Jurkat, Clone E6-1 (cell line): ENCODE data around the gene LYRM1. TPM values are rescaled to one million over a fixed set of nuclear protein-coding genes. Genes with fewer than 3 reads are reported as not detected.
A peak's percentile ranks its signal among the peaks of the same experiment; 100 is the strongest.
"Not testable (repeated sequence)": the region's sequence is repeated elsewhere in the genome, so short reads cannot be mapped to it uniquely, and the experiment has no call there.

Experiments
- DNase-seq: peaks from one replicate; pipeline ENCODE4 v3.0.0-alpha.2; 2011; ENCODE audit warnings: low read depth, low spot score
- H3K4me3 ChIP-seq: 2 replicates; pipeline ENCODE4 v1.5.1; 2011; ENCODE audit warnings: mild to moderate bottlenecking, low read length, control low read depth, moderate library complexity
- polyA plus RNA-seq: library from polyadenylated mRNA; unstranded; fragments of >200 nt; gene quantifications from one replicate; pipeline ENCODE4 v1.2.1, GENCODE V29; 2012; ENCODE audit warnings: missing spikeins; ENCODE audit not compliant: insufficient read length, insufficient read depth

LYRM1 gene
- polyA plus RNA-seq, result 29.9 TPM

GRCh38 chr16:20900299-20901067 is at the start of gene LYRM1, which contains the start of gene DCUN1D3:
LYRM1 (plus strand) TSS chr16:20900771; CDS start chr16:20915556, 14,785 bp downstream.
DCUN1D3 (minus strand) TSS chr16:20900358; CDS start chr16:20862538, 37,820 bp downstream.
- DNase-seq, result peak; percentile 95
- peak within 1 kb of the TSS; percentile 91 for H3K4me3 ChIP-seq

- H3K4me3 ChIP-seq, result no peak overlapping the region
- DNase-seq, result no peak
Measured at GRCh38 chr16:20850981-20851380, 49.6 kb upstream of the LYRM1 start.

- DNase-seq, result no peak
- H3K4me3 ChIP-seq, result no peak overlapping the region
Measured at GRCh38 chr16:20851601-20852000, 49.0 kb upstream of the LYRM1 start.

GRCh38 chr16:20853143-20853542 is 47.4 kb upstream of the LYRM1 start:
- no peak overlapping the region for H3K4me3 ChIP-seq
- no peak for DNase-seq

- DNase-seq, result no peak
- H3K4me3 ChIP-seq, result no peak overlapping the region
Measured at GRCh38 chr16:20853981-20854620, 46.5 kb upstream of the LYRM1 start.

- no peak overlapping the region for H3K4me3 ChIP-seq
- DNase-seq, result no peak
Measured at GRCh38 chr16:20854963-20855362, 45.6 kb upstream of the LYRM1 start.

GRCh38 chr16:20857281-20857680 is 43.3 kb upstream of the LYRM1 start:
- DNase-seq, result no peak
- no peak overlapping the region for H3K4me3 ChIP-seq

- no peak overlapping the region for H3K4me3 ChIP-seq
- no peak for DNase-seq
Measured at GRCh38 chr16:20859229-20859628, 41.3 kb upstream of the LYRM1 start.

- no peak for DNase-seq
- H3K4me3 ChIP-seq, result no peak overlapping the region
Measured at GRCh38 chr16:20859699-20860098, 40.9 kb upstream of the LYRM1 start.

- no peak for DNase-seq
- no peak overlapping the region for H3K4me3 ChIP-seq
Measured at GRCh38 chr16:20860361-20860760, 40.2 kb upstream of the LYRM1 start.

- H3K4me3 ChIP-seq, DNase-seq: not testable (repeated sequence)
Measured at GRCh38 chr16:20860995-20861394, 39.6 kb upstream of the LYRM1 start.

- no peak for DNase-seq
- H3K4me3 ChIP-seq, result no peak overlapping the region
Measured at GRCh38 chr16:20862162-20862960, 38.2 kb upstream of the LYRM1 start.

- not testable (repeated sequence) for H3K4me3 ChIP-seq, DNase-seq
Measured at GRCh38 chr16:20864376-20864775, 36.2 kb upstream of the LYRM1 start.

- no peak for DNase-seq
- H3K4me3 ChIP-seq, result no peak overlapping the region
Measured at GRCh38 chr16:20865420-20866131, 35.0 kb upstream of the LYRM1 start.

GRCh38 chr16:20866145-20866772 is 34.3 kb upstream of the LYRM1 start:
- no peak overlapping the region for H3K4me3 ChIP-seq
- no peak for DNase-seq

- no peak overlapping the region for H3K4me3 ChIP-seq
- no peak for DNase-seq
Measured at GRCh38 chr16:20866801-20867200, 33.8 kb upstream of the LYRM1 start.

- H3K4me3 ChIP-seq, result no peak overlapping the region
- DNase-seq, result no peak
Measured at GRCh38 chr16:20867585-20867984, 33.0 kb upstream of the LYRM1 start.

- DNase-seq, result no peak
- no peak overlapping the region for H3K4me3 ChIP-seq
Measured at GRCh38 chr16:20868890-20869289, 31.7 kb upstream of the LYRM1 start.
